Upper lobe of left lung (tissue), 6 donors: ENCODE measurements around the gene FOXP1. TPM values are rescaled to one million over a fixed set of nuclear protein-coding genes. Genes with fewer than 3 reads are reported as not detected.

Experiments used
- ATAC-seq, 2 donors: fragments of 200-7000 bp; cut with Tn5 transposase; one replicate each; pipeline ENCODE4 v1.9.1; 2022; ENCODE audit warnings: mild to moderate bottlenecking in 2 of 2, moderate library complexity in 2 of 2; ENCODE audit not compliant: low FRiP score in 2 of 2
- DNase-seq, 2 donors: peaks; one replicate each; pipeline ENCODE4 v3.0.0-alpha.2; 2019 to 2020
- H3K27ac ChIP-seq, 4 donors: fragments of 200-600 bp; sonication (generic); one replicate each; pipeline ENCODE4 v1.5.1; 2016 to 2019
- H3K27me3 ChIP-seq, 4 donors: fragments of 200-600 bp; sonication (generic); one replicate each; pipeline ENCODE4 v1.5.1; 2017 to 2019
- H3K36me3 ChIP-seq, 4 donors: fragments of 200-600 bp; sonication (generic); one replicate each; pipeline ENCODE4 v1.5.1; 2016 to 2019
- H3K4me1 ChIP-seq, 4 donors: fragments of 200-600 bp; sonication (generic); one replicate each; pipeline ENCODE4 v1.5.1; 2018 to 2019
- H3K4me3 ChIP-seq, 4 donors: fragments of 200-600 bp; sonication (generic); one replicate each; pipeline ENCODE4 v1.5.1; 2017 to 2019; ENCODE audit warnings: mild to moderate bottlenecking in 2 of 4, moderate library complexity in 1 of 4
- H3K9me3 ChIP-seq, 4 donors: fragments of 200-600 bp; sonication (generic); one replicate each; pipeline ENCODE4 v1.5.1; 2018 to 2019
- EP300 ChIP-seq, 4 donors: sonication (generic); formaldehyde crosslinking; IDR thresholded peaks; one replicate each; pipeline ENCODE4 v1.5.1; 2017; ENCODE audit warnings: antibody characterized with exemption in 4 of 4, control low read depth in 2 of 4
- POLR2A ChIP-seq, 4 donors: fragments of 450-650 bp; IDR thresholded peaks; one replicate each; pipeline ENCODE4 v1.5.1; 2016 to 2017; ENCODE audit warnings: antibody characterized with exemption in 4 of 4, mild to moderate bottlenecking in 2 of 4
- POLR2AphosphoS5 ChIP-seq, 2 donors: sonication (generic); formaldehyde crosslinking; IDR thresholded peaks; one replicate each; pipeline ENCODE4 v1.5.1; 2017; ENCODE audit warnings: antibody characterized with exemption in 2 of 2
- WGBS, 2 donors: methylation state at CpG; one replicate each; pipeline ENCODE4 v1.1.5; 2017 to 2018; 5-methylcytosine and 5-hydroxymethylcytosine counted together
- total RNA-seq, 6 donors: library from RNA; depleted of rRNA in 4 of 6; stranded (reverse); fragments of >200 nt in 4 of 6; gene quantifications; one replicate each; pipeline versions ENCODE4 v1.1.0 to v1.2.1, GENCODE V29; 2016 to 2021
- TF ChIP-seq, protein P1 (sequence below), 6 experiments: fragments of 450-650 bp in 4 of 6; fragments of 200-600 bp in 2 of 6; sonication (generic) in 2 of 6; IDR thresholded peaks; one replicate each; pipeline ENCODE4 v1.5.1; 2016 to 2019; ENCODE audit warnings: antibody characterized with exemption in 6 of 6
- donor health status: DM: no; HTN: no; CAD: no; lungs with moderate emphysema.
- donor health status: DM: no; HTN: yes; CAD: no; lungs with severe emphysema.

Gene FOXP1
- total RNA-seq, 6 donors from 2014 or later: 103 to 248 (median 134) TPM

DNA sequence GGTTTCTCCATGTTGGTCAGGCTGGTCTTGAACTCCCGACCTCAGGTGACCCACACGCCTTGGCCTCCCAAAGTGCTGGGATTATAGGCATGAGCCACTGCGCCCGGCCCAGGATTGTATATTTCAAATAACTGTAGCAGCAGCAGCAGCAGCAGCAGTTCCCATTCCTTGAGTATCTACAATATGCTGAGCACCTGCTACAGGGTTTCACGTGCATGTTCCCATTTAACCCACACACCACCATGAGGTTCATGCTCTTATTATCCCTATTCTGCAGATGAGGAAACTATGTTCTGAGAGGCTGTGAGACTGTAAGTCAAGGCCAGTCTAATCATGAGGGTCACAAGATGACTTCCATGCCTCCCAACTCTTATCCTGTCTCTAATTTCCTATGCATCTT lies 30.9 kb upstream of the FOXP1 start:
- Histone ChIP-seq H3K9me3 (no peaks in the 10 kb centered on the region), H3K4me1 (no peaks in the 10 kb centered on the region), H3K27me3 (no peaks in the 10 kb centered on the region), H3K4me3 (no peak overlapping the region), H3K27ac (no peak overlapping the region), H3K36me3 (no peaks in the 10 kb centered on the region)
- ATAC-seq: no peak
- TF ChIP-seq POLR2AphosphoS5 (IDR thresholded peaks at IDR 0.05) (no peak), EP300 (IDR thresholded peaks at IDR 0.05) (no peak), POLR2A (IDR thresholded peaks at IDR 0.05) (no peak)
- TF ChIP-seq, protein P1, sequence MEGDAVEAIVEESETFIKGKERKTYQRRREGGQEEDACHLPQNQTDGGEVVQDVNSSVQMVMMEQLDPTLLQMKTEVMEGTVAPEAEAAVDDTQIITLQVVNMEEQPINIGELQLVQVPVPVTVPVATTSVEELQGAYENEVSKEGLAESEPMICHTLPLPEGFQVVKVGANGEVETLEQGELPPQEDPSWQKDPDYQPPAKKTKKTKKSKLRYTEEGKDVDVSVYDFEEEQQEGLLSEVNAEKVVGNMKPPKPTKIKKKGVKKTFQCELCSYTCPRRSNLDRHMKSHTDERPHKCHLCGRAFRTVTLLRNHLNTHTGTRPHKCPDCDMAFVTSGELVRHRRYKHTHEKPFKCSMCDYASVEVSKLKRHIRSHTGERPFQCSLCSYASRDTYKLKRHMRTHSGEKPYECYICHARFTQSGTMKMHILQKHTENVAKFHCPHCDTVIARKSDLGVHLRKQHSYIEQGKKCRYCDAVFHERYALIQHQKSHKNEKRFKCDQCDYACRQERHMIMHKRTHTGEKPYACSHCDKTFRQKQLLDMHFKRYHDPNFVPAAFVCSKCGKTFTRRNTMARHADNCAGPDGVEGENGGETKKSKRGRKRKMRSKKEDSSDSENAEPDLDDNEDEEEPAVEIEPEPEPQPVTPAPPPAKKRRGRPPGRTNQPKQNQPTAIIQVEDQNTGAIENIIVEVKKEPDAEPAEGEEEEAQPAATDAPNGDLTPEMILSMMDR (IDR thresholded peaks at IDR 0.05): no peak
- no peak for DNase-seq
- 86 to 88% methylated on average over 5 of the region's 5 CpGs for WGBS, 2 donors

DNA sequence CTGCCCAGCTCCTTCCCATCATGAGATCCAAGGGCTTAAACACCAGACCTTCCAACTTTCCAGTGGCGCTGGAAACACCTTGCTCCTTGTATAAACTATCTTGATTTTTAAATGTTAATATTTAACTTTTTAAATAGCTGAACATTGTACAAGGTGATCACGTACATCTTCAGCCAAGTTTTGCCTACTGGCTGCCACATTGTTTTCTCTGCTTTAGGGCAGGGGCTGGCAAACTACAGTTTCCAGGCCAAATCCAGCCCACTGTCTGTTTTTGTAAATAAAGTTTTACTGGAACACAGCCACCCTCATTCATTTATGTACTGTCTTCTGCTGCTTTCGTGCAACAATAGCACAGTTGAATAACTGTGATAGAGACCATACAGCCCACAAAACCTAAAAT lies 27.6 kb upstream of the FOXP1 start:
- Histone ChIP-seq H3K27me3 (no peaks in the 10 kb centered on the region), H3K4me3 (no peak overlapping the region), H3K27ac (no peak overlapping the region), H3K9me3 (no peaks in the 10 kb centered on the region), H3K36me3 (no peaks in the 10 kb centered on the region), H3K4me1 (no peaks in the 10 kb centered on the region)
- no peak for DNase-seq
- no peak for ATAC-seq
- TF ChIP-seq POLR2AphosphoS5 (IDR thresholded peaks at IDR 0.05) (no peak), EP300 (IDR thresholded peaks at IDR 0.05) (no peak), POLR2A (IDR thresholded peaks at IDR 0.05) (no peak)
- TF ChIP-seq, protein P1 (IDR thresholded peaks at IDR 0.05): no peak
- 79 to 83% methylated on average over 3 of the region's 3 CpGs for WGBS, 2 donors

DNA sequence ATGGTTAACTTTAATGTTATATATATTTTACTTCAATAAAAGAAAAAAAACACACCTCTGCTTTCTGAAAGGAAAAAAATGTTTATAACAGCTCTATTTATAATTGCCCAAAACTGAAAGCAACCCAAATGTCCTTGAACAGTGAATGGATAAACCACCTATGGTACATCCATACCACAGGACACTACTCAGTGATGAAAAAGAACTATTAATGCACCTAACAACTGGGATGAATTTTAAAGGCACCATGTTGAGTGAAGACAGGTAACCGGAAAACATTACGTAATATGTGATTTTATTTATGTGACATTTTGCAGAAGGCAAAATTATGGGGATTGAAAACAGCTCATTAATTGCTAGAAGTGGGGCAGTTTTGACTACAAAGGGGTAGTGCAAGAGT lies 23.8 kb upstream of the FOXP1 start:
- ATAC-seq (no peak), DNase-seq (no peak)
- TF ChIP-seq POLR2A (IDR thresholded peaks at IDR 0.05) (no peak), POLR2AphosphoS5 (IDR thresholded peaks at IDR 0.05) (no peak), EP300 (IDR thresholded peaks at IDR 0.05) (no peak)
- TF ChIP-seq, protein P1 (IDR thresholded peaks at IDR 0.05): no peak
- no peaks in the 10 kb centered on the region for H3K27me3 ChIP-seq
- H3K4me3 ChIP-seq: no peak overlapping the region
- no peaks in the 10 kb centered on the region for H3K9me3 ChIP-seq
- no peak overlapping the region for H3K27ac ChIP-seq
- H3K36me3 ChIP-seq: no peaks in the 10 kb centered on the region
- whole genome bisulfite sequencing, 2 donors: 99 to 100% methylated on average over 2 of the region's 2 CpGs
- no peaks in the 10 kb centered on the region for H3K4me1 ChIP-seq

DNA sequence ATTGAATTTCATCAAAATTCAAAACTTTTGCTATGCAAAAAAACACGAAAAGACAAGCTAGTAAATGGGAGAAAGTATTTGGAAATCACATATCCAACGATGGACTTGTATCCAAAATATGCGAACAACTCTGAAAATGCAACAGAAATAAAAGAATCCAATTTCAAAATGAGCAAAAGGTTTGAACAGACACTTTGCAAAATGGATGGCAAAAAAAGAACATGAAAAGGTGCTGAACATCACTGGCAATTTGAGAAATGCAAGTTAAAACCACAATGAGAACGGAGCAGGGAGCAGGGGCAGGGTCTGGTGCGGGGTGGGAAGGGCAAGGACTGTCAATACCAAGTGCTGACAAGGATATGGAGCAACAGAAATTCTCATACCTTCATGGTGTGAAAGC lies 23.1 kb upstream of the FOXP1 start:
- no peak for TF ChIP-seq POLR2AphosphoS5 (IDR thresholded peaks at IDR 0.05)
- no peaks in the 10 kb centered on the region for H3K36me3 ChIP-seq
- WGBS, 2 donors: 81 to 89% methylated on average over 5 of the region's 5 CpGs
- DNase-seq (no peak), ATAC-seq (no peak)
- no peak overlapping the region for H3K27ac ChIP-seq
- H3K4me3 ChIP-seq: no peak overlapping the region
- H3K9me3 ChIP-seq: no peaks in the 10 kb centered on the region
- no peaks in the 10 kb centered on the region for H3K4me1 ChIP-seq
- H3K27me3 ChIP-seq: no peaks in the 10 kb centered on the region

DNA sequence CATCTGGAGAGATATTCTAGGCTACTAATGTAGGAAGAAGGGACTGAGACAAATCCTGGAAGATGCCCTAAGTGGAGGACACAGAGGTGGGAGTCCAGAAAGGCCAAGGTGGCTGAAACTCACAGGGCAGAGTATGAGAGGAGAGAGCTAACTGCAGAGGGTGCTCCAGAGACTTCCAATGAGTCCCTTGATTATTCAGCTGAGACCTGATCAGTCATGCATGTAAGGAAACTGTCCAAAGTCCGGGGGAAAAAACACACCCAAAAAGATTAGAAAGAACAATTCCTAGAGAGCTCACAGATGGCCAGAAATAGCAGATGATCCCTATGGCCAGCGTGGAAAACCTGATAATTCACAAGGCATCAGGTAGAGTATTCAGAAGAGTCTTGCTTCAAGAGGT lies 18.7 kb upstream of the FOXP1 start:
- peaks cover 0 to 9% (median 0%) of the 10 kb centered on the region in 4 donors for H3K4me1 ChIP-seq
- H3K27ac ChIP-seq: no peak overlapping the region
- TF ChIP-seq POLR2A (IDR thresholded peaks at IDR 0.05) (no peak), EP300 (IDR thresholded peaks at IDR 0.05) (no peak), POLR2AphosphoS5 (IDR thresholded peaks at IDR 0.05) (no peak)
- TF ChIP-seq, protein P1 (IDR thresholded peaks at IDR 0.05): no peak
- no peaks in the 10 kb centered on the region for H3K27me3 ChIP-seq
- H3K36me3 ChIP-seq: no peaks in the 10 kb centered on the region
- ATAC-seq (no peak), DNase-seq (no peak)
- no peaks in the 10 kb centered on the region for H3K9me3 ChIP-seq
- WGBS, 2 donors: 88 to 93% methylated on average over 2 of the region's 2 CpGs
- H3K4me3 ChIP-seq: no peak overlapping the region
